T-helper 17 cell (primary cell): Measurements from ENCODE around the gene MYL5. TPM values are rescaled to one million over a fixed set of nuclear protein-coding genes. Genes with fewer than 3 reads are reported as not detected.
"Not testable (repeated sequence)": the region's sequence is repeated elsewhere in the genome, so short reads cannot be mapped to it uniquely, and the experiment has no call there.

Experiments used
- ATAC-seq: fragments of 150-1000 bp; cut with Tn5 transposase; 2 replicates; pipeline ENCODE4 v1.10.0; 2021; ENCODE audit warnings: mild to moderate bottlenecking, moderate library complexity
- DNase-seq, 3 donors: peaks; one replicate each; pipeline versions ENCODE4 v3.0.0 to v3.0.0-alpha.2; 2020 to 2021
- H3K9me3 ChIP-seq: one replicate; pipeline ENCODE4 v1.7.0; 2013; ENCODE audit warnings: low read length, mild to moderate bottlenecking; ENCODE audit not compliant: control insufficient read depth, poor library complexity, severe bottlenecking
- H3K27ac Mint-ChIP-seq: one replicate; pipeline ENCODE4 v1.8.0; 2022; ENCODE audit warnings: mild to moderate bottlenecking, moderate library complexity, mixed read lengths
- H3K27me3 Mint-ChIP-seq: one replicate; pipeline ENCODE4 v1.8.0; 2022; ENCODE audit warnings: mixed read lengths
- H3K36me3 Mint-ChIP-seq: one replicate; pipeline ENCODE4 v1.8.0; 2022; ENCODE audit warnings: low read depth, mixed read lengths
- H3K4me1 Mint-ChIP-seq: one replicate; pipeline ENCODE4 v1.8.0; 2022; ENCODE audit warnings: mild to moderate bottlenecking, mixed read lengths
- H3K4me3 Mint-ChIP-seq: one replicate; pipeline ENCODE4 v1.8.0; 2022; ENCODE audit warnings: mild to moderate bottlenecking, moderate library complexity, mixed read lengths
- total RNA-seq, 4 donors: library from RNA in 2 of 4; stranded (reverse) in 2 of 4; gene quantifications; one replicate each; pipeline ENCODE4 v1.2.3 and lab custom pipeline; 2022 to 2026

The MYL5 gene
- total RNA-seq, 2 donors from 2014 or later, result 20.3 to 22.9 TPM

- Mint-ChIP-seq H3K27me3 (peaks cover 14% of the 10 kb centered on the region), H3K4me3 (no peak overlapping the region), H3K4me1 (peaks cover 9% of the 10 kb centered on the region), H3K36me3 (no peaks in the 10 kb centered on the region), H3K27ac (no peak overlapping the region)
- DNase-seq (no peak), ATAC-seq (no peak)
- no peaks in the 10 kb centered on the region for H3K9me3 ChIP-seq
These were observed 10.4 kb downstream of the MYL5 start for GRCh38 chr4:684623-685327.

- no peak for ATAC-seq
- H3K4me3 Mint-ChIP-seq, result no peak overlapping the region
- H3K27me3 Mint-ChIP-seq, result peaks cover 14% of the 10 kb centered on the region
- peaks cover 4% of the 10 kb centered on the region for H3K4me1 Mint-ChIP-seq
- DNase-seq, result no peak
- H3K27ac Mint-ChIP-seq, result no peak overlapping the region
- no peaks in the 10 kb centered on the region for H3K9me3 ChIP-seq
- H3K36me3 Mint-ChIP-seq, result no peaks in the 10 kb centered on the region
These were observed 11.5 kb downstream of the MYL5 start for GRCh38 chr4:685679-686412.

GRCh38 chr4:686413-687040 is 12.2 kb downstream of the MYL5 start:
- Mint-ChIP-seq H3K27me3 (peaks cover 14% of the 10 kb centered on the region), H3K36me3 (no peaks in the 10 kb centered on the region), H3K27ac (no peak overlapping the region), H3K4me1 (peaks cover 4% of the 10 kb centered on the region), H3K4me3 (no peak overlapping the region)
- DNase-seq, result no peak
- ATAC-seq, result no peak
- no peaks in the 10 kb centered on the region for H3K9me3 ChIP-seq

GRCh38 chr4:687048-687970 is 13.0 kb downstream of the MYL5 start:
- H3K9me3 ChIP-seq, result no peaks in the 10 kb centered on the region
- DNase-seq, result no peak
- H3K4me1 Mint-ChIP-seq, result peaks cover 4% of the 10 kb centered on the region
- ATAC-seq, result peak; percentile 25
- H3K27ac Mint-ChIP-seq, result peak overlapping the region; percentile 24
- peak overlapping the region; percentile 9 for H3K4me3 Mint-ChIP-seq
- no peaks in the 10 kb centered on the region for H3K36me3 Mint-ChIP-seq
- H3K27me3 Mint-ChIP-seq, result peaks cover 14% of the 10 kb centered on the region

GRCh38 chr4:687971-688853 is 13.9 kb downstream of the MYL5 start:
- peak overlapping the region; percentile 24 for H3K27ac Mint-ChIP-seq
- DNase-seq, result no peak
- H3K36me3 Mint-ChIP-seq, result no peaks in the 10 kb centered on the region
- H3K27me3 Mint-ChIP-seq, result peaks cover 14% of the 10 kb centered on the region
- H3K9me3 ChIP-seq, result no peaks in the 10 kb centered on the region
- peaks cover 2% of the 10 kb centered on the region for H3K4me1 Mint-ChIP-seq
- peak overlapping the region; percentile 9 for H3K4me3 Mint-ChIP-seq
- ATAC-seq, result peak; percentile 2

GRCh38 chr4:688854-689681 is 14.7 kb downstream of the MYL5 start, which contains the start of gene SLC49A3:
SLC49A3 (minus strand) TSS chr4:689151; CDS start chr4:689127, 24 bp downstream.
- no peaks in the 10 kb centered on the region for H3K36me3 Mint-ChIP-seq
- H3K27ac Mint-ChIP-seq, result peak within 1 kb of the TSS; percentile 24
- no peak for DNase-seq
- H3K27me3 Mint-ChIP-seq, result peaks cover 18% of the 10 kb centered on the region
- no peaks in the 10 kb centered on the region for H3K9me3 ChIP-seq
- peak within 1 kb of the TSS; percentile 9 for H3K4me3 Mint-ChIP-seq
- peak; percentile 31 for ATAC-seq
- peaks cover 2% of the 10 kb centered on the region for H3K4me1 Mint-ChIP-seq

GRCh38 chr4:689723-690122 is 15.4 kb downstream of the MYL5 start:
- Mint-ChIP-seq H3K4me1 (peaks cover 2% of the 10 kb centered on the region), H3K27me3 (peaks cover 24% of the 10 kb centered on the region), H3K27ac (no peak overlapping the region), H3K36me3 (no peaks in the 10 kb centered on the region), H3K4me3 (peak overlapping the region; percentile 2)
- DNase-seq (no peak), ATAC-seq (no peak)
- no peaks in the 10 kb centered on the region for H3K9me3 ChIP-seq

- ATAC-seq (no peak), DNase-seq (no peak)
- H3K9me3 ChIP-seq, result no peaks in the 10 kb centered on the region
- Mint-ChIP-seq H3K36me3 (no peaks in the 10 kb centered on the region), H3K4me1 (no peaks in the 10 kb centered on the region), H3K4me3 (no peak overlapping the region), H3K27me3 (peaks cover 12% of the 10 kb centered on the region), H3K27ac (no peak overlapping the region)
These were observed 18.6 kb downstream of the MYL5 start for GRCh38 chr4:692771-693554.

- not testable (repeated sequence) for DNase-seq, H3K27ac Mint-ChIP-seq, H3K9me3 ChIP-seq, ATAC-seq, H3K4me1 Mint-ChIP-seq, H3K36me3 Mint-ChIP-seq
- H3K27me3 Mint-ChIP-seq, result peaks cover 10% of the 10 kb centered on the region
- H3K4me3 Mint-ChIP-seq, result peak overlapping the region; percentile 4
These were observed 20.1 kb downstream of the MYL5 start for GRCh38 chr4:694341-694940.

GRCh38 chr4:699816-700580 is 25.7 kb downstream of the MYL5 start:
- no peaks in the 10 kb centered on the region for H3K9me3 ChIP-seq
- Mint-ChIP-seq H3K4me3 (peak overlapping the region; percentile 55), H3K4me1 (peaks cover 5% of the 10 kb centered on the region), H3K36me3 (no peaks in the 10 kb centered on the region), H3K27me3 (no peaks in the 10 kb centered on the region), H3K27ac (peak overlapping the region; percentile 78)
- no peak for ATAC-seq
- no peak for DNase-seq
